Activated T-cell treated with anti-CD3 and anti-CD28 coated beads, Interleukin-2, amount 50 U/mL, for 4 hours (primary cell): ENCODE results near the gene ITGA11. TPM values are rescaled to one million over a fixed set of nuclear protein-coding genes. Genes with fewer than 3 reads are reported as not detected.

Experiments used
- ATAC-seq, 2 donors: fragments of 200-7000 bp; cut with Tn5 transposase; one replicate each; pipeline ENCODE4 v1.10.0; 2021
- DNase-seq: peaks from one replicate; pipeline ENCODE4 v3.0.0-alpha.2; 2020
- H3K27me3 Mint-ChIP-seq: one replicate; pipeline ENCODE4 v1.8.0; 2021; ENCODE audit warnings: low read depth, mixed read lengths
- H3K36me3 Mint-ChIP-seq: one replicate; pipeline ENCODE4 v1.8.0; 2022; ENCODE audit warnings: mixed read lengths; ENCODE audit not compliant: insufficient read depth
- H3K4me1 Mint-ChIP-seq: one replicate; pipeline ENCODE4 v1.8.0; 2021; ENCODE audit warnings: low read depth, mixed read lengths
- H3K4me3 Mint-ChIP-seq: one replicate; pipeline ENCODE4 v1.8.0; 2021; ENCODE audit warnings: mild to moderate bottlenecking, moderate library complexity, mixed read lengths
- H3K9me3 Mint-ChIP-seq: one replicate; pipeline ENCODE4 v1.8.0; 2021; ENCODE audit warnings: mixed read lengths
- total RNA-seq, 3 donors: library from RNA; stranded (reverse); gene quantifications; one replicate each; pipeline ENCODE4 v1.2.1, GENCODE V29; 2021

Gene ITGA11
- total RNA-seq, 3 donors from 2014 or later, result 0.05 to 0.21 TPM; not detected in 1

- ATAC-seq, result peak in 1 of 2 donors; percentile 36
- peak; percentile 15 for DNase-seq
- Mint-ChIP-seq H3K36me3 (no peaks in the 10 kb centered on the region), H3K4me1 (peaks cover 8% of the 10 kb centered on the region), H3K27me3 (peaks cover 4% of the 10 kb centered on the region), H3K4me3 (no peak overlapping the region), H3K9me3 (no peaks in the 10 kb centered on the region)
Observed at GRCh38 chr15:68348081-68348480, 83.9 kb downstream of the ITGA11 start.

DNA sequence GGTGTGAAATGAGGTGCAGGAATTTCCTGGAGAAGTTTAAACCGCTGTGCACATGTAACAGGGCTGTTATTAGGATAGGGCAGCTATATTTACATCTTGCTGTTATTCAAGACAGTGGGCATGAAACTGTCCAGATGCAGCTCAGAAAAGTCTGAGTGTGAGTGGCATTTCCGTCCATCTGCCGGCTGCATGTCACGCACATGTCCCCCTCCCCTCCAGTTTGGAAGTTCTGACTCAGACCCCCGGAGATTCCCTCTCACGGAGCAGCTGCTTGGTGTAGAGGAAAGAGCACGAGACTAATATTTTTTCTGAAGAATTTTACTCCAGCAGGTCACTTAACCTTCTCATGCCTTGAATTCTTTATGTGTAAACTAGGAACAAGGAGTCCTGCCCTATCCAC, 84.6 kb downstream of the ITGA11 start:
- H3K36me3 Mint-ChIP-seq, result no peaks in the 10 kb centered on the region
- no peak for DNase-seq
- H3K9me3 Mint-ChIP-seq, result no peaks in the 10 kb centered on the region
- ATAC-seq, result no peak
- peaks cover 3% of the 10 kb centered on the region for H3K4me1 Mint-ChIP-seq
- peaks cover 4% of the 10 kb centered on the region for H3K27me3 Mint-ChIP-seq
- no peak overlapping the region for H3K4me3 Mint-ChIP-seq

DNA sequence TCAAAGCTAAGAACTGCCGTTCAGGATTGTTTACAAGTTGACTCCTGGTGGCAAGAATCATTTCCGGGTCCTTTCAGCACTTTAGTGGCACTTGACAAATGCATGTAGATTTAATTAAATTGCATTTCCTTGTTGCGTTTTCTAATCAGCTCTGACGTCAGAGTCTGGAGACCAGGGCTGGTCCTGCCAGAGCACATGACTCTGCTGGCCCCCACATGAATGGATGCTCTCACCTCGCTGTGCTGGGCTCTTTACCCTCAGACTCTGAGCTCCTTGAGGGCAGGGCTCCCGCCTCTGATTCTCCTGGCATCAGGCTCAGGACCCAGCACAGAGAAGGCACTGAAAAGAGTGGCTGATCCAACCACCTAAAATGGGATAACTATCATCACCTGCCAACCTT, 85.0 kb downstream of the ITGA11 start:
- ATAC-seq (no peak), DNase-seq (no peak)
- Mint-ChIP-seq H3K9me3 (no peaks in the 10 kb centered on the region), H3K27me3 (peaks cover 4% of the 10 kb centered on the region), H3K4me1 (no peaks in the 10 kb centered on the region), H3K4me3 (no peak overlapping the region), H3K36me3 (no peaks in the 10 kb centered on the region)

DNA sequence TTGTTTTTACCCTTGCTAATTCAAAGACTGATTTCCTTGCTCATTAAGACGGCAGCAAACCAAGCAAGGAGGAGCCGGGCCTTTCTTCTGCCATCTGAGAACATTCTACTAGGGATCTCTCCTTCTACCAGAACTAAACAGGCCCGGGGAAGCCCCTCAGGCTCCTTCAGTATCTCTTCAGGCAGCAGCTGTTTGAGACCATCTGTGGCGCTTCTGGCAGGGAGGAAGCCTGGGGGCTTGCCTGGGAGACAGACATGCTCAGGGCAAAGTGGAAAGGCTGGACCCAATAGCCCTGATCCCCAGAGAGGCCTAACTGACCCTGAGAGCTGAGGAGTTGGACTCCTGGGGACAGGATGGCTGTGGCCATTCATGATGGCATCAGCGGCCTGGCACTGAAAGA, 86.5 kb downstream of the ITGA11 start:
- H3K27me3 Mint-ChIP-seq, result peaks cover 4% of the 10 kb centered on the region
- no peaks in the 10 kb centered on the region for H3K9me3 Mint-ChIP-seq
- DNase-seq, result no peak
- no peaks in the 10 kb centered on the region for H3K4me1 Mint-ChIP-seq
- H3K36me3 Mint-ChIP-seq, result no peaks in the 10 kb centered on the region
- H3K4me3 Mint-ChIP-seq, result no peak overlapping the region
- no peak for ATAC-seq

DNA sequence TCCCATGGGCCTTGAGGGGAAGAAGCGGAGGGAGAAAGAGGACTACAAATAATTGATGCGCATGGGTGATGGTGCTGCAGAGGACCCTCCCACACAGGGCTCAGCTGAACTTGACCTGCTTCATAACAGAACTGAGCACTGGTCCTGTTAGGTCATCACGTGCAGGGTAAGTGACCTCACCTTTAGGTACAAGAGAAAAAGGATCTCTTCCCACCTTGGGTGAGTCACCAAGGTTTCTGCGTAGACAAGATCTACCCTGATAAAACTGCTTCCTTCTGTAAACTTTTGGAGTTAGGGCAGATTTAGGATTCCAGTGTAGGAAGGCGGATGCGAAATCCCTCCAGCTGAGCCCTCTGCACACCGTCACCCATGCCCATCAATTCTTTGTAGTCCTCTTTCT, 87.4 kb downstream of the ITGA11 start:
- Mint-ChIP-seq H3K36me3 (no peaks in the 10 kb centered on the region), H3K9me3 (no peaks in the 10 kb centered on the region), H3K27me3 (peaks cover 4% of the 10 kb centered on the region), H3K4me1 (no peaks in the 10 kb centered on the region), H3K4me3 (no peak overlapping the region)
- ATAC-seq, result no peak
- DNase-seq, result no peak

GRCh38 chr15:68343579-68344225, 88.3 kb downstream of the ITGA11 start:
- ATAC-seq (no peak), DNase-seq (no peak)
- H3K4me3 Mint-ChIP-seq, result no peak overlapping the region
- no peaks in the 10 kb centered on the region for H3K9me3 Mint-ChIP-seq
- no peaks in the 10 kb centered on the region for H3K4me1 Mint-ChIP-seq
- H3K27me3 Mint-ChIP-seq, result peaks cover 4% of the 10 kb centered on the region
- no peaks in the 10 kb centered on the region for H3K36me3 Mint-ChIP-seq

DNA sequence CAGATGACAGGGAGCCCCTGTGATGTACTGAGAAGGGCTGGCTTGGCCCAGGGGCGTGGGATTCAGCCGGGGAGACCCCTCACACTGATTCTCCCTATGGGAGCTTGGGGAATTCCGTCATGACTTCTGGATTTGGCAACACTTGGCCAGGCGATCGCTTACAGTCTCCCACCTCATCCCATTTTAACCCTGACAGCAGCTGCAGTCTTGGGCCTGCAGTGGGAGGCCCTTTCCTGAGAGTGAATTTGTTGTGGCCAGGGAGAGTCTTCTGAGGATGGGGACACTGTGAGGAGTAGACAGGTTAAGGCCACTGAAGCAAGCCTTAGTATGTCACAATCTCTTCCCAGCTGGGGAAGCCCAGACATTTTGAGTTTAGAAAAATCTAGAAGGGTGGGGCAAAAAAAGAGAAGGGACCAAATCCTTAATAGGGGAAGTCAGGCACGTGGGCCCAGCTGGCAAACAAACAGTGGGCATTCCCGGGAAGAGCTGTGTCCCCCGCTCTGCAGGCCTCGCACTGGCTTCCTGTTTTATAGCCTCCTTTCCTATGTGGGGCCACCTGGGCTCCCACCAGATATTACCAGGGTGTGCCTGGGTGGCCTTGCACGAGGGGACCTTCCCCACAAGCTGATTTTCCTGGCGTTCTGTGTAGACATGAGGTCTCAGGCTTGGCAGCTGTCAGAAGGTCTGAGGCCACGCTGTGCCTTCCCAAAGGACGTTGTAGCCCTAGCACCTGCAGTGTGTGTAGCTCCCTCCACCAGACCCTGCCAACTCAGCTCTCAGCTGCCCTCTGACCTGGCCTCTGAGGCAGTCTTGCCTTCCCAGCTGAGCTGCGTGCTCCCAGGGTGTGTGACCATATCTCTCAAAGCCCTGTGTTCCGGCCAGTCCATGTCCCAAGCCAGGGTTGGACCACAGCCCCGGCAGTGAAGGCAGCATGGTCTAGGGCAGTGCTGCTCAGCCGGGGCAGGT, 89.9 kb downstream of the ITGA11 start:
- ATAC-seq (no peak), DNase-seq (no peak)
- no peaks in the 10 kb centered on the region for H3K4me1 Mint-ChIP-seq
- H3K36me3 Mint-ChIP-seq, result no peaks in the 10 kb centered on the region
- H3K4me3 Mint-ChIP-seq, result no peak overlapping the region
- no peaks in the 10 kb centered on the region for H3K9me3 Mint-ChIP-seq
- H3K27me3 Mint-ChIP-seq, result peaks cover 2% of the 10 kb centered on the region

GRCh38 chr15:68340726-68341671, 91.0 kb downstream of the ITGA11 start:
- Mint-ChIP-seq H3K9me3 (no peaks in the 10 kb centered on the region), H3K4me1 (no peaks in the 10 kb centered on the region), H3K36me3 (no peaks in the 10 kb centered on the region), H3K4me3 (no peak overlapping the region), H3K27me3 (peaks cover 2% of the 10 kb centered on the region)
- DNase-seq (no peak), ATAC-seq (no peak)

- Mint-ChIP-seq H3K36me3 (no peaks in the 10 kb centered on the region), H3K4me1 (no peaks in the 10 kb centered on the region), H3K27me3 (no peaks in the 10 kb centered on the region), H3K4me3 (no peak overlapping the region), H3K9me3 (no peaks in the 10 kb centered on the region)
- DNase-seq (no peak), ATAC-seq (no peak)
Observed at GRCh38 chr15:68339481-68339880, 92.5 kb downstream of the ITGA11 start.

DNA sequence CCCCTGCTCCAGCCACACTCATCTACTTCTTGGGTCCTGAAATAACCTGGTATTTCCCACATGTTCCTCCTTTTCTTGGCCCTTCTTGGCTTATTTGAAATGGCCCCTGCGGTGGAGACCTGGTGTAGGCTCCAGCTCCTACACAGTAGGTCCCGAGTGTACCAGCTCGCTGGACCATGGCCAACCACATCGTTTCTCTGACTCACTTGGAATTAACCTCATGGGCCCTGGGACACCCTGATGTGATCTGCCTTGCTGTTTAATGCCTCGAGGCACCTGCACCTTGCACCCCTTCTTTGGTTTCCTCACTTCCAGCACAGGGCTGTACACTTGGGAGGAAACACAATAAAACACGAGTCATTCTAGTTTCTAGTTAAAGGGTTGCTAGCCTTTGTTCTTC, 94.1 kb downstream of the ITGA11 start:
- Mint-ChIP-seq H3K4me3 (no peak overlapping the region), H3K27me3 (no peaks in the 10 kb centered on the region), H3K9me3 (no peaks in the 10 kb centered on the region), H3K36me3 (no peaks in the 10 kb centered on the region), H3K4me1 (no peaks in the 10 kb centered on the region)
- DNase-seq (no peak), ATAC-seq (no peak)

DNA sequence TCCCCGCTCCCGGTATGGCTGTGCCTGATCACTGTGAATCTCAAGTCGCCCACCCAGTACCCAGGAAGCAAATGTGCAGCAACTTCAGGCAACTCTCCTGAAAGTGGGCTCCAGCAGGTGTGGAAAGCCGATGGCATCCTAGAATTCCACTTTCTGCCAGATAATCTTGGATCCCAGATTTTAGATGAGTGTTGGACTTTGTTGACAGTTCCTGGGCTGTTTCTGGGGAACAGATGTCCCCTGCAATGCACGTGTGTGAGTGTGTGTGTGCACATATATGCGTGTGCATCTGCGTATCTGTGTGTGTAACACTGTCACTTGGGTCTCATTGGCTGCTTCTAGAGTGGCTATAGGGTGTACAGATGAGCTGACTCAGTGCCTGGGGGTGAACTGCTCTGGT, 95.4 kb downstream of the ITGA11 start:
- Mint-ChIP-seq H3K36me3 (no peaks in the 10 kb centered on the region), H3K4me1 (no peaks in the 10 kb centered on the region), H3K4me3 (no peak overlapping the region), H3K27me3 (peaks cover under 1% of the 10 kb centered on the region), H3K9me3 (no peaks in the 10 kb centered on the region)
- ATAC-seq (no peak), DNase-seq (no peak)

DNA sequence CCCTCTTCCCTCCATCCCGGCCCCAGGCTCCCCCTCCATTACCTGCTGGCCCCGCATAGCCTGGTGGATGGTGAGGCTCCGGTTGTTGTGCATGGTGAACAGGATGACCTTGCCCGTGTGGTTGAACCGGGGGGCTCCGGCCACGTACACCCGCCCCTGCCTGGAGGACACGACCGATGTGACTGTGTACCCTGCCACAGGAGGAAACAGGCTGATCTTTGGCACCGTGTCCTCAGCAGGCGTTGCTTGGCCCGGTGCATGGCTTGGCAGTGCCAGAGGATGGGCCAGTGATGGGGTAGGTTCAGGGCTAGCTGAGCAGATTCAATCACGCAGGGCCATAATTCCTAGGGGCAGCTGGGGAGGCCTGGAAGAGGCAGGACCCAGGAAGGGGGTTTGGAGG, 96.3 kb downstream of the ITGA11 start:
- no peak for DNase-seq
- H3K27me3 Mint-ChIP-seq, result peaks cover 4% of the 10 kb centered on the region
- no peak for ATAC-seq
- H3K4me1 Mint-ChIP-seq, result no peaks in the 10 kb centered on the region
- H3K4me3 Mint-ChIP-seq, result no peak overlapping the region
- H3K36me3 Mint-ChIP-seq, result no peaks in the 10 kb centered on the region
- no peaks in the 10 kb centered on the region for H3K9me3 Mint-ChIP-seq

DNA sequence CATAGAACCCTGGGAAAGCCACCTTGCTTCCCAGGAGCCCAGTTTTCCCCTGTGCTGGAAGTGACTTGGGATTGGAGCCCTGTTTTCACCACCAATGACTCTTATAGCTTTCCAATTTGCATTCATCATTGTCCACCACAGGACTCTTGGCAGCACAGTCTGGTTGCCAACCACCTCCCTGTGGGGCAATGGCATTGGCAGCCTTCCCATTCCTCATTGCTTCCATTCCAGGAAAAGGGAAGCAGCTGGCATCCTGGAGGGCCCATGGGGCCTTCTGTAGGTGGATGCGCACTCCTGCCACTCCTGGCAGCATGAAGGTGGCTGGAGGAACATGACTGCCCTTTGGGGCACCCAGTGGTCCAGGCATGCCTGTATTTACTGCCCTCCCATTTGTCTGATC, 96.7 kb downstream of the ITGA11 start:
- Mint-ChIP-seq H3K4me1 (no peaks in the 10 kb centered on the region), H3K9me3 (no peaks in the 10 kb centered on the region), H3K4me3 (no peak overlapping the region), H3K27me3 (peaks cover 4% of the 10 kb centered on the region), H3K36me3 (no peaks in the 10 kb centered on the region)
- ATAC-seq, result no peak
- DNase-seq, result no peak

DNA sequence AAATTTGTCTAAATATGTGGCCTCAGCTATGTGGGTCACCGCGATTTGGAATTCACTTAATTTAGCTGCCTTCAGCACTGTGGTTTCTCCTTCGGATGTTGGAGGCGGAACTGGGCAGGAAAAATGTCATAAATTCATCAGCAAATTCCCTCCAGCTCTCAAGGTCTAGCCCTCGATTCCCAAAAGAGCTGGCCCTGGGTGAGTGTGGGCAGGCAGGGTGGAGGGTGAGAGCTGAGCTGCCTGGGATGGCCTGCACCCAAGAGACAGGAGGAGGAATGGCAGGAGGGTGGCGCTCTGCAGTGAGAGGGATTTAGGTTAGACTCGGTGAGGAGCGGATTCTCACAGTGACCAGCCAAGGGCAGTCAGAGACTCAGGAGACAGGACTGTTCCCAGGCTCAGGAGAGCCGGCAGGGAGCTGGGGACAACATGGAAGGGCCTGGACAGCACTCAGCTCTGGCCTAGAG, 97.3 kb downstream of the ITGA11 start:
- Mint-ChIP-seq H3K36me3 (no peaks in the 10 kb centered on the region), H3K27me3 (peaks cover 4% of the 10 kb centered on the region), H3K9me3 (no peaks in the 10 kb centered on the region), H3K4me1 (no peaks in the 10 kb centered on the region), H3K4me3 (no peak overlapping the region)
- ATAC-seq (no peak), DNase-seq (no peak)
